ENCODE results near the gene MPP3.
"Not testable (repeated sequence)": the region's sequence is repeated elsewhere in the genome, so short reads cannot be mapped to it uniquely, and the experiment has no call there.

Gene MPP3

DNA sequence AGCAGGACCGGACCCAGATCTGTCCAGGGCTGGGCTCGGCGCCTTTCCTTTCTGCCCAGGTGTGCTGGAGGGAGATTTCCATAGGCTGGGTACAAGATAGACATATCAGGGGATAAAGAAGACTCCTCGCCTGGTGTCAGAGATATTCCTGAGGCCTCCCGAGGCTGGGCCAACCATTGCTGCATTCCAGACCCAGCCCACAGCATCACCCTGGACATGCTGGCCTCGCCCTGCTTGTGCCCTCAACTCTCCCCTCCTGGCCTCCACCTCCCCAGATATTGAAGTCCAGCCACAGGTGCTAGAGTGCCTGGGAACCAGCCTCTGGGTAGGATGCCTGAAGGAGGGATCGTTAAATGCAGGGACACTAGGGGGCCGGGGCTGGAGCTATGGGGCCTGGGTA is 16.2 kb upstream of the MPP3 start:
- Mint-ChIP-seq H3K9me3 (no peaks in the 10 kb centered on the region), H3K36me3 (no peaks in the 10 kb centered on the region), H3K4me3 (no peak overlapping the region), H3K27ac (no peak overlapping the region), H3K4me1 (no peaks in the 10 kb centered on the region)
- no peak for DNase-seq (ENCODE audit: low spot score in 2 of 2)
- ATAC-seq, result no peak

DNA sequence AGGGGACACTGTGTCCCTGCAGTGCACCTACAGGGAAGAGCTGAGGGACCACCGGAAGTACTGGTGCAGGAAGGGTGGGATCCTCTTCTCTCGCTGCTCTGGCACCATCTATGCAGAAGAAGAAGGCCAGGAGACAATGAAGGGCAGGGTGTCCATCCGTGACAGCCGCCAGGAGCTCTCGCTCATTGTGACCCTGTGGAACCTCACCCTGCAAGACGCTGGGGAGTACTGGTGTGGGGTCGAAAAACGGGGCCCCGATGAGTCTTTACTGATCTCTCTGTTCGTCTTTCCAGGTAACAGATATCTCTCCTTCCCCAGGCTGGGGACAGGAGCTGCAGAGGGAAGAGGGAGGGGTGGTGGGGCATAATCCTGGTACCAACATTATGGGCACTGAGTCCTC is 15.7 kb upstream of the MPP3 start:
- ATAC-seq, result no peak

DNA sequence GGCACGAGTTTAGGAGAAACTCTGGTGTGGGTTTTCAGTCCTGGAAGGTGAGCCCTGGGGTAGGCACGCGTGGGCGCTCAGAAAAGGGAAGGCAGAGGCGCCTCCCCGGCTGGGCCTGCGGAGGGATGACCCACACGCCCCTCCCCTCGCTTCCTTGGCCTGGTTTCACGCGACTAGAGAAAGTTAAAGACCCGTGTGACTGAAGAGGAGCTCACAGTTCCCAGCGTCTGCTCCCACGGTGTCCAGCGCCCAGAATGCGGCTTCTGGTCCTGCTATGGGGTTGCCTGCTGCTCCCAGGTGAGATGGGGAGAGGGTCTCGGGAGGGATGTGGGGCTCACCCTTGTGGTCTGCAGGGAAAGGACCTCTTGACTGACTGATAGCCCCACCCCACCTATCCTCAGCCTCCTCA is 14.0 kb upstream of the MPP3 start, which contains the start of gene CD300LG:
CD300LG (plus strand) TSS at position 214 of the 409 bp plus-strand sequence; CDS start at position 255, 41 bp downstream.
- DNase-seq (ENCODE audit: low spot score in 2 of 2) (no peak), ATAC-seq (no peak)
- peaks cover 3% of the 10 kb centered on the region for H3K9me3 Mint-ChIP-seq
- H3K4me3 Mint-ChIP-seq, result no peak within 1 kb of the TSS
- H3K27ac Mint-ChIP-seq, result no peak within 1 kb of the TSS
- H3K4me1 Mint-ChIP-seq, result peaks cover 6% of the 10 kb centered on the region
- H3K36me3 Mint-ChIP-seq, result no peaks in the 10 kb centered on the region

More for the DNA sequence above, 15.7 kb upstream of the MPP3 start:
- no peaks in the 10 kb centered on the region for H3K4me1 Mint-ChIP-seq
- DNase-seq (ENCODE audit: low spot score in 2 of 2), result no peak
- no peak overlapping the region for H3K4me3 Mint-ChIP-seq
- no peaks in the 10 kb centered on the region for H3K36me3 Mint-ChIP-seq
- no peak overlapping the region for H3K27ac Mint-ChIP-seq
- no peaks in the 10 kb centered on the region for H3K9me3 Mint-ChIP-seq

DNA sequence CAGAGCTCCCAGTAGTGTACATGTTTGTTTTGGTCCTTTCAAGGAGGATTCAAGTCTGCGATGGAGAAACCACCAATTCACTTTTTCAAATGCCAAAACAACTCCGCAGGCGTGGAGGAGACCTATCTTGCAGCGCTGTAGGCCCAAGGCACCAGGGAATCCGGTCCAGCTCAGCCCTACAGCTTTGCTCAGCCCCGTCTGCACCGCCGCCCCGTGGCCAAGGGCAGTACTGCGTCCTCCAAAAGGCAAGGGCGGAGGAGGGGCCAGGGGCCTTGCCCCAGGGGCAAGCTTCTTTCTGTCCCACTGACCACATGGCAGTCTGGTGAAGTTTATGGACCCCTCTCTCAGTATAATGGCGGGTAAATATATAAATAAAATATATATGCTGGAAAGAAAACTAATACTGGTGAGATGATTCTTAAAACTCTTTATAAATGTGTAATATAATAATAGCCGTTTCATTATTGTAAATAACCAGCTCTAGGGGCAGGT is 13.3 kb upstream of the MPP3 start:
- Mint-ChIP-seq H3K9me3 (peaks cover 3% of the 10 kb centered on the region), H3K4me1 (peaks cover 6% of the 10 kb centered on the region), H3K36me3 (no peaks in the 10 kb centered on the region), H3K4me3 (no peak overlapping the region), H3K27ac (no peak overlapping the region)
- DNase-seq (ENCODE audit: low spot score in 2 of 2) (peak; percentile 83 to 91), ATAC-seq (peak; percentile 91)

DNA sequence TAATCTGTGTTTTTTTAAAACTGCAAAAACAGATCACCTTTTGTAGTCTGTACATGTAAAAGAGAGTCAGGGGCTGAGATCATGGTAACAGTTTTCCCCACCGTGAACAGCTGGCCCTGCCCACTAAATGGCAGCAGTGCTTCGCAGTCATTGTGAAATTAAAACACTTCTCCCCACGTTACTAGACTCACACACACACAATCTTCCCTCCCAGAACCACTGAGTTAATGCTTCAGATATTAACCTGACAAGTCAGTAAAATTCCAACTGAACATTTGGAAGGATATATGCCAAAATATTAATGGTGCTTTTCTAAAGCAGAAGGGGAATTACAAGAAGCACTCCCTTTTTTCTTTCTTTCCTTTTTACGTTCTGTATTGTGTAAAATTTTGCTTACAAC is 12.8 kb upstream of the MPP3 start:
- no peak overlapping the region for H3K27ac Mint-ChIP-seq
- ATAC-seq, result no peak
- H3K9me3 Mint-ChIP-seq, result peaks cover 3% of the 10 kb centered on the region
- no peaks in the 10 kb centered on the region for H3K36me3 Mint-ChIP-seq
- peaks cover 6% of the 10 kb centered on the region for H3K4me1 Mint-ChIP-seq
- no peak overlapping the region for H3K4me3 Mint-ChIP-seq
- DNase-seq (ENCODE audit: low spot score in 2 of 2), result no peak

DNA sequence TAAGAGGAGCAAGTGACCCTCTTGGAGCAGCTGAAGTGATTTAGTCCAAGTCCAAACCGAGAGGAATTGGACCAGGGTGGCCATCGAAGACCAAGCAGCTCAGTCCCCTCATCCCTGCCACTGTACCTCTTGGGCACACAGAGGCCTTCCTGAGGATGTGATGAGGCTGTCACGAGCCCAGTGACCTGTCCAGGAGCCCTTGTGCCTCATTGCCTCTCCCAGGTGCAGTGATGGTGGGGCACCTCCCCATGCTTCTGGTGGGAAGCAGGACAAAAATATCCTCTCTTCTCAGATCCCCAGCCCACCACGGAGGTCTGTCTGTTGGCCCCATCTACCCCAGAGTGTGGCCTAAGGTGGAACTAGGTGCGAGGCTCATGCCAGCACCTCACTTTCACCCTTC is 11.3 kb upstream of the MPP3 start:
- Mint-ChIP-seq H3K27ac (no peak overlapping the region), H3K36me3 (no peaks in the 10 kb centered on the region), H3K4me3 (no peak overlapping the region), H3K4me1 (peaks cover 6% of the 10 kb centered on the region), H3K9me3 (peaks cover 3% of the 10 kb centered on the region)
- ATAC-seq, result no peak
- DNase-seq (ENCODE audit: low spot score in 2 of 2), result no peak

DNA sequence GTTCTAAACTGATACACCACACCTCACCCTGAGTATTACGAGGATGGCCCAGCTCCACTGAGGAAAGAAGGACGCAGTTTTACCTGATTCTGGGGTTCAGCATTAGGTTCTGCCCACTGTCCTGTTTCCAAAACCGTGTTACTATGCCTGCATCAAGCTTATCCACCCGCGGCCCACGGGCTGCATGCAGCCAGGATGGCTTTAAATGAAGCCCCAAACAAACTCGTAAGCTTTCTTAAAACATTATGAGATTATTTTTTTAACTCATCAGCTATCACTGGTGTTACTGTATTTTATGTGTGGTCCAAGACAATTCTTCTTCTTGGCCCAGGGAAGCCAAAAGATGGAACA is 10.0 kb upstream of the MPP3 start:
- peaks cover 6% of the 10 kb centered on the region for H3K4me1 Mint-ChIP-seq
- ATAC-seq, result no peak
- no peak overlapping the region for H3K27ac Mint-ChIP-seq
- DNase-seq (ENCODE audit: low spot score in 2 of 2), result no peak
- H3K9me3 Mint-ChIP-seq, result peaks cover 3% of the 10 kb centered on the region
- H3K36me3 Mint-ChIP-seq, result no peaks in the 10 kb centered on the region
- H3K4me3 Mint-ChIP-seq, result no peak overlapping the region

DNA sequence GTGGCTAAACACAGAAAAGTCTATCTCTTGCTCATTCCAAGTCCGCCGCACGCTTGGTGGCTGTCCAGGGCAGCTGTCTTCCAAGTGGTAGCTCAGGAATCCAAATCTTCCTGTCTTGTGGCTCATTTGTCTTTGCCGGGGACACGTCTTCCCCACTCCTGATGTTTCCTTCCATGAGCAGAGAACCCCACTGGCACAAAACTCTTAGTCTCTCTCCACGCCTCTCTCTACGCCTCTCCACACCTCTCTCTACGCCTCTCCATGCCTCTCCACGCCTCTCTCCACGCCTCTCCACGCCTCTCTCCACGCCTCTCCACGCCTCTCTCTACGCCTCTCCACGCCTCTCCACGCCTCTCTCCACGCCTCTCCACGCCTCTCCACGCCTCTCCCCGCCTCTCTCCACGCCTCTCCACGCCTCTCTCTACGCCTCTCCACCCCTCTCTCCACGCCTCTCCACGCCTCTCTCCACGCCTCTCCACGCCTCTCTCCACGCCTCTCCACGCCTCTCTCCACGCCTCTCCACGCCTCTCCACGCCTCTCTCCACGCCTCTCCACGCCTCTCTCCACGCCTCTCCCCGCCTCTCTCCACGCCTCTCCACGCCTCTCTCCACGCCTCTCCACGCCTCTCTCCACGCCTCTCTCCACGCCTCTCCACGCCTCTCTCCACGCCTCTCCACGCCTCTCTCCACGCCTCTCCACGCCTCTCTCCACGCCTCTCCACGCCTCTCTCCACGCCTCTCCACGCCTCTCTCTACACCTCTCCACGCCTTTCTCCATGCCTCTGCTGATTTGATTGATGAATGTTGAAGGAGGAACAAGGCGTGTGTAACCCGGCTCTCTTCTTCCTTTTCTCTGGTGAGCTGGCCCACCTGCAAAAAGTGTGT is 9.4 kb upstream of the MPP3 start:
- H3K36me3 Mint-ChIP-seq; H3K27ac Mint-ChIP-seq; H3K4me1 Mint-ChIP-seq; ATAC-seq; H3K9me3 Mint-ChIP-seq; DNase-seq (ENCODE audit: low spot score in 2 of 2); H3K4me3 Mint-ChIP-seq: not testable (repeated sequence)

DNA sequence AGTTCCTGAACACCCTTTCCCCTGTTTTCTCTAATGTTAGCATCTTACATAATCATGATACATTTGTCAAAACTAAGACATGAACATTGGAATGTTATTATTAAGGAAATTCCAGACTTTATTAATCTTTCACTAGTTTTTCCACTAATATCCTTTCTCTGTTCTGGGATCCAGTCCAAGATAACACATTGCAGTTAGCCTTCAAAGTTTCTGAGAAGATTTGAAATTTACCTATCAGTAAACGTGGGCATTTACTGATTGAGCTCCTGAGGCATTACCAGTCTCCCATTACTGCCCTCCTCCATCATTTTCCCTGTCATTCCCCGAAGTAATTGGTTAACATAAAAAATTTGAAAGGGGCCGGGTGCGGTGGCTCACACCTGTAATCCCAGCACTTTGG is 8.3 kb upstream of the MPP3 start:
- Mint-ChIP-seq H3K27ac (no peak overlapping the region), H3K36me3 (no peaks in the 10 kb centered on the region), H3K4me1 (peaks cover 6% of the 10 kb centered on the region), H3K9me3 (peaks cover 3% of the 10 kb centered on the region), H3K4me3 (no peak overlapping the region)
- ATAC-seq, result no peak
- no peak for DNase-seq (ENCODE audit: low spot score in 2 of 2)

DNA sequence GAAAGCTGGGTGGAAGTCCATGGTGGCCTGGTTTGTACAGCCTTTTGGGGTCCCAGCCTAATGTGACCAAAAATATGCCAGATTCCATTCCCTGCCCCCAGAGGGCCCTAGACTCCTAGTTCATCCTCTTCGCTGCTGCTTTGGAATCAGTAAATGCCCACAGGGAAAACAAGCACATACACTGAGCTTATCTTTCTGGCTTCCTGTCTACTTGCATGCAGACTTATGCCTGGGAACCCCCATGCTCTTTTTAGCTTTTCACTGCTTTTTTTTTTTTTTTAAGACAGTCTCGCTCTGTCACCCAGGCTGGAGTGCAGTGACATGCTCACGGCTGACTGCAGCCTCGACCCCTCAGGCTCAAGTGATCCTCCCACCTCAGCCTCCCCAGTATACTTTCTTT is 7.9 kb upstream of the MPP3 start:
- Mint-ChIP-seq H3K4me1 (peaks cover 6% of the 10 kb centered on the region), H3K36me3 (no peaks in the 10 kb centered on the region), H3K9me3 (peaks cover 3% of the 10 kb centered on the region), H3K27ac (no peak overlapping the region), H3K4me3 (no peak overlapping the region)
- DNase-seq (ENCODE audit: low spot score in 2 of 2) (no peak), ATAC-seq (no peak)

DNA sequence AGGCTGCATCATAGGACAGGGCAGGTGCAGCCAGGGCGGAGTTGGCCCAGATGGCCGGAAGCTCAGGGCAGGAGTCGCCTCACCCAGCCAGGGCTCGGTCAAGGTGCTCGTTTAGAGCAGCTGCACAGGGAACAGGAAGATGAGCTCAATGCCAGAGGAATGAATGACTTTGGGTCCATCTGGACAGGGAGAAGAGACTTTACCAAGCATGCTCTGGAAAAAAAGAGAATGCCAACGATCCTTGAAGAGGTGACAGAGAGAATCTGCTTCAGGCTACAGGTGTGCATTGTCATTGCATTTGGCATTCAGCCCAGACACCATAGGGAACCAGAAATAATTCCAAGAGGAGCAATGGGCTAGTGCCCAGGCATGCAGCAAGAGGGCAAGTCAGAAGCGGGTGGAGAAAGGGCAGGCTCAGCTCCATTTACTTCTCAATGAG is 6.7 kb upstream of the MPP3 start:
- ATAC-seq, result no peak
- Mint-ChIP-seq H3K36me3 (no peaks in the 10 kb centered on the region), H3K4me3 (no peak overlapping the region), H3K9me3 (peaks cover 3% of the 10 kb centered on the region), H3K4me1 (peaks cover 6% of the 10 kb centered on the region), H3K27ac (no peak overlapping the region)
- DNase-seq (ENCODE audit: low spot score in 2 of 2), result no peak

DNA sequence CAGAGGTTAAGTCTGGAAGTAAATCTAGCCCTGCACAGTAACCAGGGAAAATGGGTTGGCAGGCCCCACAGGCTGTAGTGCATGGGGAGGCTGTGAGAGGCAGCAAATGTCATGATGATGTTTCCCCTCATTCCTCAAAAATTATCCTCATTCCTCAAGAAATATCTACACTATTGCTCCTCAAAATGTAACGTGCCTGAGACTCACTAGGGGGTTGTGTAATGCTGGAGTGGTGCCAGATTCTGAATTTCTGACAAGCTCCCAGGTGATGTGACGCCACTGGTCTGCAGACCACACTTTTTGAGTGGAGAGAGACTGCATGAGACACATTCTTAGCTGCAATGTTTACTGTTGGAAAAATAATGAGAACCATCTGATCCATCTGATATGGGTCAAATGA is 1.2 kb upstream of the MPP3 start:
- H3K27ac Mint-ChIP-seq, result no peak overlapping the region
- H3K4me1 Mint-ChIP-seq, result peaks cover 31% of the 10 kb centered on the region
- H3K4me3 Mint-ChIP-seq, result peak overlapping the region; percentile 72
- DNase-seq (ENCODE audit: low spot score in 2 of 2) (no peak), ATAC-seq (no peak)
- H3K36me3 Mint-ChIP-seq, result no peaks in the 10 kb centered on the region
- H3K9me3 Mint-ChIP-seq, result no peaks in the 10 kb centered on the region

DNA sequence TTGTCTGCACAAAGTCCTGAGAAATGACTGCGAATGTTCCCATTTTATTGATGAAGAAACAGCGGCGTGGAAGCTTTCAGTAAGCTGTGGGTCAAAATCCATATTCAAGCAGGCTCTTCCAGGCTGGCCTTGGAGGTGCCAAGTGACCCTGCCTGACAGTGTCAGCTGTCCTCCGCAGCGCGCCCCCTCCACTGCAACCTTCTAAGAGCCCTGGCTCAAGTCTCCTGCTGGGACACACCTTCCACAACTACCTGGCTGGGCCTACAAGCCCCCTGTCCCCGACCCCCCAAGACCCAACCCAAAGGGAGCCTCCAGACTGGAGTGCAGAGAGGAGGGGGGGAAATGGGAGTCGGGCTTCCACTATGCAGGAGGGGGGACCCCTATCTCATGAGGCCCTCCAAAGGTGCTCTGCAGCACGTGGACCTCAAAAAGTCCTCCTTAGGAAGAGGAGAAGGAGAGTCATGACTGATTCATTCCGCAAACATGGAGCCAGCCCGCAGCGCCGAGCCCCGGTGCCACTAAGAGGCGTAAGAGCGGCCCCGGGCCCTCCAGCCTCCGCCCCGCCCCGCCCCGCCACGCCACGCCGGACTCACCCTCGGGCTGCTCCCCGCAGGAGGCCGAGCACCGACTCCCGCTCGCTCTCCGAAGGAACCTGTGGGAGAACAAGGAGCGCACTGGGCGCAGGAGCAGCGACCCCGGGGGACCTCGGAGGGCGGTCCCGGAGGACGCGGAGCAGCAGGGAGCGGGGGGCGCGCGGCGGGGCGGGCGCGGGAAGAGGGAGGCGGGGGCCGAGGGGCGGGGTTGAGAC is 574 bp downstream of the MPP3 start:
- H3K4me1 Mint-ChIP-seq, result peaks cover 31% of the 10 kb centered on the region
- ATAC-seq (peak; percentile 25), DNase-seq (ENCODE audit: low spot score in 2 of 2) (no peak)
- no peaks in the 10 kb centered on the region for H3K36me3 Mint-ChIP-seq
- H3K9me3 Mint-ChIP-seq, result no peaks in the 10 kb centered on the region
- peak overlapping the region; percentile 72 for H3K4me3 Mint-ChIP-seq
- H3K27ac Mint-ChIP-seq, result no peak overlapping the region

DNA sequence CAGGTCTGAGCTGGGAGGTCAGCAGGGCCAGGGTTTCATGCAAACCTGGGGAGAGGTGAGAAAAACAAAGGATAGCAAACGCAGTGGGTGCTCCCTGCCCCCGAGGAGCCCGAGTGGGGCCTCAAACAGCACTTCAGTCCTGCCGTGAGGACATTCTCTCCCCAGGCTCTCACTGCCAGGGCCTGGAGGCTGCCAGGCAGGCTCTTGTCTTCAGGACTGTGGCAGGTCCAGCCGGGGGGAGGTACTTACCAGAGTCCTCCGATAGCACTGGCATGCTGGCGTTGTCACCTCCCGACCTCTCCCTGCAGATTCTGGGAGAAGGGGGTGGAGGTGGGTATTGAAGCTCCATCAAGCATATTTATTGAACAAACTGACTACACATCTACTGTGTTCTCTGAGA is 1.3 kb downstream of the MPP3 start:
- no peaks in the 10 kb centered on the region for H3K9me3 Mint-ChIP-seq
- no peaks in the 10 kb centered on the region for H3K36me3 Mint-ChIP-seq
- peaks cover 31% of the 10 kb centered on the region for H3K4me1 Mint-ChIP-seq
- DNase-seq (ENCODE audit: low spot score in 2 of 2) (no peak), ATAC-seq (no peak)
- H3K27ac Mint-ChIP-seq, result no peak overlapping the region
- H3K4me3 Mint-ChIP-seq, result peak overlapping the region; percentile 72

DNA sequence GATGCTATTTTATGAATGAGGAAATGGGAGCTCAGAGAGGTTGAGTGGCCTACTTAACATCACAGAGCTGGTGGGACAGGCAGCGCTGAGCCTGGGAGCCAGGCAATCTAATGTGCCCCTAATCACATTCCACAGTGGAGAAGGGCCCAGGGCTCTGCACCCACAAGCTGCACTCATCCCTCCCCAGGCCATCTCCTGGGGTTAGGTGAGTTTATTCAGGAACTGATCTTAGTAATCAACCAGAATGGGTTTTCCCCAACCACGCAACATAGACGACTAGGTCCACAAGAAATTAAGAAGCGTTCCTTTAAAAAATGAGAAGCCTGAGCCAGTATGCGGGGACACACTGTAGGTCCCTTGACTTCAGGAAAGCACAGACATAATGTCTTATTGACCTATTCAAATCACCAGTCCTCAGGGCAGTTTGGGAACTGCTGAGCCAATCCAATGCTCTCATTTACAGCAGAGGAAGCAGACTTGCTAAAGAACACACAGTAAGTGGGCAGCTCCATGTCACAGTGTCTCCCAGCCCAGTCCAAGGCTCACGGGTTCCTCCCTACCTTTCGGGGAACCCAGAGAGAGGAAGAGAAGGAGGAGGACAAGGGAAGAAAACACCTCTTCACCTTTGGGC is 2.3 kb downstream of the MPP3 start:
- ATAC-seq (peak; percentile 80), DNase-seq (ENCODE audit: low spot score in 2 of 2) (no peak)
- Mint-ChIP-seq H3K36me3 (no peaks in the 10 kb centered on the region), H3K4me1 (peaks cover 31% of the 10 kb centered on the region), H3K9me3 (no peaks in the 10 kb centered on the region), H3K27ac (peak overlapping the region; percentile 73), H3K4me3 (peak overlapping the region; percentile 72)
